T-helper 2 cell treated with Interferon-gamma antibody and Interleukin-4, amounts not matched to agents 100 ng/mL and 5 ng/mL, for 36 hours (primary cell): Measurements from ENCODE around the gene ZNF558. TPM values are rescaled to one million over a fixed set of nuclear protein-coding genes. Genes with fewer than 3 reads are reported as not detected.
"Not testable (repeated sequence)": the region's sequence is repeated elsewhere in the genome, so short reads cannot be mapped to it uniquely, and the experiment has no call there.

Experiments used
- intact Hi-C: fragments of 100-400 bp; cut with micrococcal nuclease; formaldehyde crosslinking; loops from one replicate; pipeline ENCODE4 v1.15.1; 2023
- total RNA-seq: library from RNA; stranded (reverse); gene quantifications from 2 replicates; pipeline ENCODE4 v1.2.3, GENCODE V29; 2022

Gene ZNF558
- total RNA-seq, 1 donor from 2014 or later, result 17.5 TPM

- intact Hi-C loops, result no loop called here
Observed at GRCh38 chr19:8811315-8812172, 20.6 kb downstream of the ZNF558 start.

GRCh38 chr19:8806661-8807060, 25.4 kb downstream of the ZNF558 start:
- intact Hi-C loops, result no loop called here

GRCh38 chr19:8794823-8795222, 37.3 kb downstream of the ZNF558 start:
- intact Hi-C loops, result no loop called here

GRCh38 chr19:8773587-8773986, 58.5 kb downstream of the ZNF558 start:
- intact Hi-C loops, result not testable (repeated sequence)

- intact Hi-C loops, result not testable (repeated sequence)
Observed at GRCh38 chr19:8769265-8769664, 62.8 kb downstream of the ZNF558 start.

GRCh38 chr19:8767257-8767656, 64.8 kb downstream of the ZNF558 start:
- intact Hi-C loops, result not testable (repeated sequence)

Other genes with a start within 250 kb of the ZNF558 start
- 6.4 and 8.4 TPM in 2 replicates for gene ADAMTS10, start 221.6 kb downstream of the ZNF558 start, total RNA-seq
- not detected in 2 replicates for gene NFILZ, start 201.7 kb downstream of the ZNF558 start, total RNA-seq
- gene ACTL9, start 133.5 kb downstream of the ZNF558 start, total RNA-seq, result not detected in 2 replicates
- not detected in 2 replicates for gene OR2Z1, start 110.7 kb downstream of the ZNF558 start, total RNA-seq
- gene MBD3L1, start 73 bp upstream of the ZNF558 start, total RNA-seq, result not detected in 2 replicates
- gene MUC16, start 178.1 kb upstream of the ZNF558 start, total RNA-seq, result not detected in 2 replicates